ENCODE data around the gene TBC1D22A. TPM values are rescaled to one million over a fixed set of nuclear protein-coding genes. Genes with fewer than 3 reads are reported as not detected.

TBC1D22A gene
- total RNA-seq, 3 donors from 2014 or later: 35.6 to 51.9 (median 41.8) TPM

GRCh38 chr22:46983046-46983445, 220.6 kb downstream of the TBC1D22A start:
- H3K9me3 ChIP-seq: no peaks in the 10 kb centered on the region
- H3K4me3 ChIP-seq: no peak overlapping the region
- TF ChIP-seq, protein P1, sequence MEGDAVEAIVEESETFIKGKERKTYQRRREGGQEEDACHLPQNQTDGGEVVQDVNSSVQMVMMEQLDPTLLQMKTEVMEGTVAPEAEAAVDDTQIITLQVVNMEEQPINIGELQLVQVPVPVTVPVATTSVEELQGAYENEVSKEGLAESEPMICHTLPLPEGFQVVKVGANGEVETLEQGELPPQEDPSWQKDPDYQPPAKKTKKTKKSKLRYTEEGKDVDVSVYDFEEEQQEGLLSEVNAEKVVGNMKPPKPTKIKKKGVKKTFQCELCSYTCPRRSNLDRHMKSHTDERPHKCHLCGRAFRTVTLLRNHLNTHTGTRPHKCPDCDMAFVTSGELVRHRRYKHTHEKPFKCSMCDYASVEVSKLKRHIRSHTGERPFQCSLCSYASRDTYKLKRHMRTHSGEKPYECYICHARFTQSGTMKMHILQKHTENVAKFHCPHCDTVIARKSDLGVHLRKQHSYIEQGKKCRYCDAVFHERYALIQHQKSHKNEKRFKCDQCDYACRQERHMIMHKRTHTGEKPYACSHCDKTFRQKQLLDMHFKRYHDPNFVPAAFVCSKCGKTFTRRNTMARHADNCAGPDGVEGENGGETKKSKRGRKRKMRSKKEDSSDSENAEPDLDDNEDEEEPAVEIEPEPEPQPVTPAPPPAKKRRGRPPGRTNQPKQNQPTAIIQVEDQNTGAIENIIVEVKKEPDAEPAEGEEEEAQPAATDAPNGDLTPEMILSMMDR (IDR thresholded peaks at IDR 0.05): no peak
- ATAC-seq: no peak
- DNase-seq: no peak
- H3K4me1 ChIP-seq (ENCODE audit: low read depth): no peaks in the 10 kb centered on the region
- H3K36me3 ChIP-seq (ENCODE audit: low read depth): no peaks in the 10 kb centered on the region
- intact Hi-C loops (cut with DNase I, micrococcal nuclease): no loop called here

DNA sequence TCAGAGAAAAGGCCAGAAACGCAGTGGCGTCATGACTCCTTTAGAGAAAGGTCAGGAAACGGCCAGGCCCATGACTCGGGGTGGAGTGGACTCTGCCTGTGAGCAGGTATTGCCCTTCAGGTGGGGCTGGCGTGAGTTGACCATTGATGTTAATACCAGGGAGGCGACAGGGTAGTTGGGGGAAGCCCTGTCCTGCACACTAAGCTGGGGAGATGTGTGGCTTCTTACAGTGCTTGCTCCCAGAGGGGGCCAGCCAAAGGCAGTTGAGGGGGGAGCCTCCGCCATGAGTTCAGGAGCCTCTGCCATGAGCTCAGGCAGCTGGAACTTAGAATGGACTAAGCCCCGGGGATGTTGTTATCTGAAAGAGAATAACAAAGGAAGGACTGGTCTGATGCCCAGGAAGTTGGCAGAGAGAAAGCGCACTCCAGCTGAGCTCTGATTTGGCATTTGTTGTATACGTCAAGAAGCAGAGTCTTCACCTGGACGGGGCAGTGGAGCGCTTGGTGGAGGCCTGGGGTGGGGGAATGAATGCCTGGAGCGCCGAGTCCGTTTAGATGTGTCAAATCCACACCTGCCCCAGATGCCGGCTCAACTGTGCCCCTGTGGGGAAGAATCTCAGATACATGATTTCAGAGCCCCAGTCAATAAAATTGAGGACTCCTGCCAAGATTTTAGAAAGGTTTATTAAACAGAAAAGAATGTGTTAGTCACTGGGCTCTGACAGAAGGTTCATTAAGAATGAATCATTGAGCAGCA, 222.5 kb downstream of the TBC1D22A start:
- no peak for ATAC-seq
- H3K4me1 ChIP-seq (ENCODE audit: low read depth): no peaks in the 10 kb centered on the region
- no peak for DNase-seq
- intact Hi-C loops (cut with DNase I, micrococcal nuclease): no loop called here
- TF ChIP-seq, protein P1 (IDR thresholded peaks at IDR 0.05): no peak
- H3K36me3 ChIP-seq (ENCODE audit: low read depth): no peaks in the 10 kb centered on the region
- H3K4me3 ChIP-seq: no peak overlapping the region
- H3K9me3 ChIP-seq: no peaks in the 10 kb centered on the region

DNA sequence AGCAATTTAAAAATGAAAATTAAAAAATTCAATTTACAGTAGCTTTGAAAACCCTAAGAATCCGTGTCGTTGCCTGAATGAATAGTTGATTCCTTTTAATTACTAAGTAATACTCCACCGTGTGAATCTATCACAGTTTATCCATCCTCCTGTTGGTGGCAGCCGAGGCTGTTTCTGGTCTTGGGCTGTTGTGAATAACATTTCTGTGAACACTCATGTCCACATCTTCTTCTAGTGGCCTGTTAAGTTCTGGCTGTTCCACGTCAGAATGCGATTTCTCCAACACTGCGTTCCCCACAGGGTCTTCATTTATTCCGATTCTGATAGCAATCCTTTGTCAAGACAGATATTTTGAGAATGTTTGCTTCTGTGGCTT, 223.0 kb downstream of the TBC1D22A start:
- no peak for ATAC-seq
- H3K4me3 ChIP-seq: no peak overlapping the region
- DNase-seq: no peak
- H3K4me1 ChIP-seq (ENCODE audit: low read depth): no peaks in the 10 kb centered on the region
- H3K36me3 ChIP-seq (ENCODE audit: low read depth): no peaks in the 10 kb centered on the region
- intact Hi-C loops (cut with DNase I, micrococcal nuclease): no loop called here
- TF ChIP-seq, protein P1 (IDR thresholded peaks at IDR 0.05): no peak
- H3K9me3 ChIP-seq: no peaks in the 10 kb centered on the region

DNA sequence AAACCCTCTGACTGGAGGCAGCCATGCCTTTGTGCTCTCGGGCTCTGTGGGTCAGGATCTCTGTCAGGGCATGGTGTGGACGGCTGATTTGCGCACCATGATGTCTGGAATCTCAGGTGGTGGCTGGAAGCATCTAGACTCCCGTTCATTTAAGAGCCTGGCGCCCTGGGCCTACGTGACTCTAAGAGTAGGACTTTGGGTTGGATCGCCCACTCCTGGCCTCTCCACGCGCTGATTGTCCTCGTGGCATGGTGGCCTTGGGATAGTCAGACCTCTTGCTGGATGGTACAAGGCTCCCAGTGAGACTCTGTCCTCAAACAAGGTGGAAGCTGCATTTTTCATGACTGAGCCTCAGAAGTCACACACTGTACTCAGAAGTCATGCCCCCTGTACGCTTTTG, 224.3 kb downstream of the TBC1D22A start:
- DNase-seq: no peak

GRCh38 chr22:46990937-46991550, 228.6 kb downstream of the TBC1D22A start:
- intact Hi-C loops (cut with DNase I, micrococcal nuclease): no loop called here
- TF ChIP-seq, protein P1 (IDR thresholded peaks at IDR 0.05): no peak
- no peak for ATAC-seq
- H3K4me3 ChIP-seq: no peak overlapping the region
- no peaks in the 10 kb centered on the region for H3K9me3 ChIP-seq
- no peaks in the 10 kb centered on the region for H3K36me3 ChIP-seq (ENCODE audit: low read depth)
- no peaks in the 10 kb centered on the region for H3K4me1 ChIP-seq (ENCODE audit: low read depth)
- DNase-seq: no peak

More for the DNA sequence above, 224.3 kb downstream of the TBC1D22A start:
- Histone ChIP-seq H3K9me3 (no peaks in the 10 kb centered on the region), H3K4me1 (ENCODE audit: low read depth) (no peaks in the 10 kb centered on the region), H3K4me3 (no peak overlapping the region), H3K36me3 (ENCODE audit: low read depth) (no peaks in the 10 kb centered on the region)
- intact Hi-C loops (cut with DNase I, micrococcal nuclease): no loop called here
- TF ChIP-seq, protein P1 (IDR thresholded peaks at IDR 0.05): no peak
- no peak for ATAC-seq
